ENCODE measurements around the gene ADAMTS8.

Gene ADAMTS8

DNA sequence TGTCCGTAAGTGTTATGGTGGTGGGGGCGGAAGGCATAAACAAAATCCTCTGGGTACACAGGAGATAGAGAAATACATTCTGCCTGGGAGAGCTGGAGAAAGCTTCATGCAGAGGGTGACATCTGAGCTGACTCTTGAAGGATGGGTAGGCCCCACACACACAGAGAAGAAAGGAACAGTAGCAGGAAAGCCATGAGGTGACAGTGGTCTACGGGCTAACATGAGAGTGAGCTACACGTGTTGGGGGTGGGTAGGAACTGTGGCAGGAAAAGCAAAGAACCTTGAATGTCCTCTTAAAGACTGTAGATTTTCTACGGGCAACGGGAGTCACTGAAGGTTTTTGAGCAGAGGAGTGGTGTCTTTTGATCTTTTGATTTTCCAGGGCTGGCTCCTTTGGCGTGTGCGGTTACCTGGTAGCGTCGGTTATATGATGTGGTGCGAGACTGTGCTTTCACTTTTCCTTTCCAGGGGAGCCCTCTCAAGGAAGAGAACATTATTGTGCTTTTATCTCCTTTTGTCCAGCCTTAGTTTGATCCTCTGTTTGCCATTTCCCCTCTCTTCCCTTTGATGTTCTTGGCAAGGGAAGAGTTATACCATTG lies 39.7 kb downstream of the ADAMTS8 start:
- DNase-seq (ENCODE audit: low read depth): peak; percentile 8
- TF ChIP-seq, protein P1, sequence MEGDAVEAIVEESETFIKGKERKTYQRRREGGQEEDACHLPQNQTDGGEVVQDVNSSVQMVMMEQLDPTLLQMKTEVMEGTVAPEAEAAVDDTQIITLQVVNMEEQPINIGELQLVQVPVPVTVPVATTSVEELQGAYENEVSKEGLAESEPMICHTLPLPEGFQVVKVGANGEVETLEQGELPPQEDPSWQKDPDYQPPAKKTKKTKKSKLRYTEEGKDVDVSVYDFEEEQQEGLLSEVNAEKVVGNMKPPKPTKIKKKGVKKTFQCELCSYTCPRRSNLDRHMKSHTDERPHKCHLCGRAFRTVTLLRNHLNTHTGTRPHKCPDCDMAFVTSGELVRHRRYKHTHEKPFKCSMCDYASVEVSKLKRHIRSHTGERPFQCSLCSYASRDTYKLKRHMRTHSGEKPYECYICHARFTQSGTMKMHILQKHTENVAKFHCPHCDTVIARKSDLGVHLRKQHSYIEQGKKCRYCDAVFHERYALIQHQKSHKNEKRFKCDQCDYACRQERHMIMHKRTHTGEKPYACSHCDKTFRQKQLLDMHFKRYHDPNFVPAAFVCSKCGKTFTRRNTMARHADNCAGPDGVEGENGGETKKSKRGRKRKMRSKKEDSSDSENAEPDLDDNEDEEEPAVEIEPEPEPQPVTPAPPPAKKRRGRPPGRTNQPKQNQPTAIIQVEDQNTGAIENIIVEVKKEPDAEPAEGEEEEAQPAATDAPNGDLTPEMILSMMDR (IDR thresholded peaks at IDR 0.05; ENCODE audit: insufficient read depth, low read depth, low read length, missing control alignments): no peak
- no peak overlapping the region for H3K4me3 ChIP-seq (ENCODE audit: low read depth, low read length)

DNA sequence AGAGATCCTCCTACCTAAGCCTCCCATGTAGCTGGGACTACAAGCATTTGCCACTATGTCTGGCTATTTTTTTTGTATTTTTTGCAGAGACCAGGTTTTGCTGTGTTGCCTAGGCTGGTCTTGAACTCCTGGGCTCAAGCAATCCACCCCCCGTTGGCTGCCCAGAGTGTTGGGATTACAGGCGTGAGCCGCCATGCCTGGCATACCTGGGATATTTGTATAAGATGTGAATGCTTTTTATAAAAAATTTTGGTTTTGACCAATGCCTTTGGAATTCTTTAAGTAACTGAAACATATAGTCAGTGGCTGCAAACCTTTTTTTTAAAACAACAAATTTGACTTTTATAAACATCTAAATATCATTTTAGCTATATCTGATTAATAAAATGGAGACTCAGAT lies 42.4 kb downstream of the ADAMTS8 start:
- no peak overlapping the region for H3K4me3 ChIP-seq (ENCODE audit: low read depth, low read length)
- no peak for DNase-seq (ENCODE audit: low read depth)
- TF ChIP-seq, protein P1 (IDR thresholded peaks at IDR 0.05; ENCODE audit: insufficient read depth, low read depth, low read length, missing control alignments): no peak

DNA sequence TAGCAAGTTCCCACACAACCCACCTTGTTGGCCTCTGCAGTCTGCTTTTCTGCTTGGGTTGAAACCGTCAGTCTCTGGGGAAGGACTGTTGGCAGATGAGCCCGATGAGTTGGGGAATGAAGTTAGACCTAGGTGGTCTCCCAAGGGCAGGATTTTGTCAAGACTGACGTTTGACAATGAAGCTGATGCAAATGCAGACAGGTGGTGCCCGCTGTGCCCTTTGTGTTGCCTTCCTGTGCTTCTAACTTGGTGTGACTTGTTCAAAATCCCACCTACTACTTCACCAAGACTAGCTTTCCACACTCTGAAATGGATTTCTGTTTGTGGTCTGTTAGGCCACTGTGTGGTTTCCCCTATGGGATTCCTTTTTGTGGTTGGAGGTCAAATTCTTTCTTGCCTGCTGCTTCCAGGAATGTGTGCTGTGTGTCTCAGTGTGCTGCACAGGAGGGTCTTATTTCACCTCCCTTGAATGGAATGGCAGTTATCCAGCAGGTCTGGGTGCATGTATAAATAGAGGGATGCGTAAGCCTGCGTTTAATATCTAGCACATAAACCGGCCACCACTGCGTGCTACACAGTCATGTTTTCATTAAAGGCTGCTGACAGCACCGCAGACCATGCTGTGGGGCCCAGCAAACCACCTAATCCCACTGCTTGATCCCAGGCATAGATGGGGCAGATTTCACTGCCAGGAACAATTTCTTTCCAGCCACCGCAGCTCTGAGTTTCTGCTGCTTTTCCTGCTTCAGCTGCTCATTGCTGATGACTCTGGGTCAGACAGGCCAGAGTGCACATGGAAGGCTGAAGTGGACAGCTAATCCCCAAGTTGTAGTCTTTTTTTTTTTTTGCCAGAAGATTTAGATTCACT lies 44.8 kb downstream of the ADAMTS8 start:
- TF ChIP-seq, protein P1 (IDR thresholded peaks at IDR 0.05; ENCODE audit: insufficient read depth, low read depth, low read length, missing control alignments): no peak
- H3K4me3 ChIP-seq (ENCODE audit: low read depth, low read length): no peak overlapping the region
- DNase-seq (ENCODE audit: low read depth): no peak

DNA sequence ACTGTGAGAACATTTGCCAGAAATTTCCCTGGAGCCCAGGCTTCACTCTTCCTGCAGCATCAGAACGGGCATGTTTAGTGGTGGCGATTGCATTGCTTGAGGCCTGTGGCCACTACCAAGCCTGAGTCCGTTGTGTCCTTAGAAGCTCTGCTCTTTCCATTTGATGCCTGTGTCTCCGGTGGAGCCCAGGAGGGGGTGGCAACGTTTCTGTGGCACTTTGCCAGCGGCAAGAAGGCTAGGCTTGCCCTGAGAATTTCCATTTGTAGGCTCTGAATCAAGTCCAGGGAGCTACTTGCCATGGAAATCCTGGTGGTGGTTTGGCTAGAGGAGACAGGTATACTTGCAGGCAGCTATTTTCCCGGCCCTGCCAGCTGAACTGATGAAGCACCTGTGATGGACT lies 47.1 kb downstream of the ADAMTS8 start:
- TF ChIP-seq, protein P1 (IDR thresholded peaks at IDR 0.05; ENCODE audit: insufficient read depth, low read depth, low read length, missing control alignments): no peak
- no peak for DNase-seq (ENCODE audit: low read depth)
- H3K4me3 ChIP-seq (ENCODE audit: low read depth, low read length): no peak overlapping the region

DNA sequence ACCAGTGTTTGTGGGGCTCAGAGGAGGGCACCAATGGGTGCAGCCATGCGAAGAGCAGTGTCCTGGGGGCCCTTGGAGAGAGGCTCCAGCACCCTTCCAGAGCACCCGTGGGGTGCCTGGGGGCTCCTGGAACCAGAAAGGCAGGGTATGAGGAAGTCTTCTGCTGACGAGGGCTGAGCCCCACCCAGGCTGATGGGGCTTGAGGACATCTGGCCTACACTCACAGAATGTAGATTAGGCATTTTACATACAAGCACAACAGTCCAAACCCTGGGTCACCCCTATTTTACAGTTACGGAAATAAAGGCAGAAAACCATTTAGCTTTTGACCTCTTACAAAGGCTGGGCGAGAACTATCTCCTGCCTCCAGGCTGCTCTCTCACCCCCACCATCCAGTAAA lies 47.6 kb downstream of the ADAMTS8 start:
- TF ChIP-seq, protein P1 (IDR thresholded peaks at IDR 0.05; ENCODE audit: insufficient read depth, low read depth, low read length, missing control alignments): no peak
- no peak for DNase-seq (ENCODE audit: low read depth)
- no peak overlapping the region for H3K4me3 ChIP-seq (ENCODE audit: low read depth, low read length)

DNA sequence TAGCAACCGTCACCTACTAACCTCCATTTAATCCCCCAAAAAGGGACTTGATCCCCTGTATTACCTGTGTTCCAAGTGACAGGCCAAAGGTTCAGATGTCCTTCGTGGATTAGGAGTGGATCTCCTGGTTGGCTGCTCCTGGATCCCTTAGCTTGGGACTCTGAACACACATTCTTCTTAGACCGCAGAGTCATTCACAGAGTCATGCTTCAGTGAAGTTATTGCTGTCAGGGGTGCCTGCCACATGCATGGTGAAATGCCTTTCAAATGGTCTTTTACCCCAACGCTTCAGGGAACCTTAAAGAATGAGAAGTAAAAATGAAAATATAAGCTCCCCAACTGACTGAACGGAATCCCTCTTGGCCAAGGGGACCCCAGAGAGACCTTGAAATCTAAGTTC lies 49.1 kb downstream of the ADAMTS8 start:
- no peak for DNase-seq (ENCODE audit: low read depth)
- TF ChIP-seq, protein P1 (IDR thresholded peaks at IDR 0.05; ENCODE audit: insufficient read depth, low read depth, low read length, missing control alignments): no peak
- H3K4me3 ChIP-seq (ENCODE audit: low read depth, low read length): no peak overlapping the region

Measured in GM12865 (cell line).